ENCODE measurements around the gene GGTA1.
"Not testable (repeated sequence)": the region's sequence is repeated elsewhere in the genome, so short reads cannot be mapped to it uniquely, and the experiment has no call there.

GGTA1 gene

DNA sequence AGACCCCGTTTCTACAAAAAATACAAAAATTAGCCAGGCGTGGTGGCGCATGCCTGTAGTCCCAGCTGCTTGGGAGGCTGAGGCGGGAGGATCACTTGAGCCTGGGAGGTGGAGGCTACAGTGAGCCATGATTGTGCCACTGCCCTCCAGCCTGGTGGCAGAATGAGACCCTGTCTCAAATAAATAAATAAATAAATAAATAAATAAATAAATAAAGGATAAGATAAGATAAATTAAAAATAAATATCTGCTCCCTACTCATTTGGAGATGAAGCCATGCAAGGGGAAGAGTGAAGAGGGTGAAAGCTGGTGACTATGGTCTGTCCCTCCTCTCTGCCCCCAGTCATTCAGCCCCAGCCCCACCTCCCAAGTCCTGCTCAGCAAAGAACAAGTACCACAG, 41.2 kb downstream of the GGTA1 start:
- not testable (repeated sequence) for DNase-seq (ENCODE audit: low read depth)

DNA sequence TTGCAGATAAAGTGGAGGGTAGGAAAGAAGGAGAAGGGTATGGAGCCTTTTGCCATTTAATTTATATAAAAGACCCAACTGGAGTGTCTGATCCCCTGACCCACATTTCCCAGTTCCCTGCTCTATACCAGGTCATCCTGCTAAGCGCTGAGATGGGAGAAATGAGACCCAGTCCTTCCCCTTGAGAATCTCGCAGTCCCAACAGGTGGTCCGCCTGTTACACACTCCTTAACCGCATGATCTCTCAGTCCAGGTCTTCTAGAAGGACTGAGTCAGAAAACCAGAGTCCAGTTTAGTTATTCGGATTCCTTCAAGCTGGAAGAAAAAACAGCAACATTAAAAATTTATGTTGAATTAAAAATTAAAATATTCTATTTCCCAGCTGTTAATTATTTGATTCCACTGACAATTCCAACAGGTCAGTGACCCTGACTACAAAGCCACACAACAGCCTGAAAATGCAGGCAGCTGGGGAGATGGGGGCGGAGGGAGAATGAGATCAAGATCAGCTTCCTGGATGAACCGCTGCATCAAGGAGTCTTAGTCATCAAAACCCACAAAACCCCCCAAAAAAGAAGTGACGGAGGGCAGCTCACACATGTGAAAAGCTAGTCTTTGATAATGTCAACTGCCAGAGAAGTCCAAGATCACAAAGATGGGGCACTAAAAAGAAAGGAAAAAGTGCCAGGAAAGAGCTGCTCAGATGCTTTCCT, 44.0 kb downstream of the GGTA1 start:
- DNase-seq (ENCODE audit: low read depth), result no peak

DNA sequence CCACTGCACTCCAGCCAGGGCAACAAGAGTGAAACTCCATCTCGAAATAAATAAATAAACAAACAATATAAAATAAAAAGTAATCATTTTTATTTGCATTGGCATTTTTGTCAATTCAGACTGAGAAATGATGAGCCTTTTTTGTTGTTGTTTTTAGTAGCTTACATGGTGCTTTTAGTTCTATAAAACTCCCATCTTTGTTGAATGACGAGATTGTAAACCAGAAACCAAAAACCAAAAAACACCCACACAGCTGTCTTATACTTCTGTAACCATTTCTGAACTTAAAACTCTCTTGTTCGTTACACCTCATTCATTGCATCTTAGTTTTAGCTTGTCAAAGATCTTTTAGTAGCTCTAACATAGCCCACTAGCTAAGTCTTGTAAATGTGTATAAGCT, 44.7 kb downstream of the GGTA1 start:
- DNase-seq (ENCODE audit: low read depth), result no peak

DNA sequence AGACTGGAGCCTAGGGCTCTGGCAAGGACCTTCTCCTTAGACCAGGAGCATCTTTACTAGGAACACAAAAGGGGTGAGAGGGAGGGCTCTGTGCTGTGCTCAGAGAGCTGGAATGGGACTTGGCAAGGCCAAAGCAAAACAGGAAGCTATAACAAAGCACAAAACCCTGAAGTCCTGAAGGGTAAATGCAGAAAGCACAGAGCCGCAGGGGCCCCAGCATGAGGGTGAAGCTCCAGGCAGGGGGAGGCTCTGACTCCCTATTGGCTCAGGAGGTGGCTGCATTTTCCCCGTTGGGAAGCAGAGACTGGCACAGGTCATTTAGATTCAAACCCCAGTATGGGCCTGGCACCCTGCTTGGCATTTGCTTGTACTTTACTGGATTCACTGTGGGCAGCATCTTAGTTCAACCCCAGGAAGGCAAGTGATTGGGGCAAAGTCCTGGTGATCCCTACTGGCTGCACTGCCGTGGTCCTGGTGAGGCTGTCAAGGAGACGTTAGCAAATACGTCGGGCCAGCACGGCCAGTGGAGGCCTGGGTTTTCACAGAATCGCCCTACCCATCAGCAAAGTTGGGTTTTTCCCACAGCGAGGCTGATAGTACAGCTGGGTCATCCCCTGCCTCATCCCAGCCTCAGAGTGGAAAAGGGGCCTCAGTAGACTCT, 46.3 kb downstream of the GGTA1 start:
- no peak for DNase-seq (ENCODE audit: low read depth)

DNA sequence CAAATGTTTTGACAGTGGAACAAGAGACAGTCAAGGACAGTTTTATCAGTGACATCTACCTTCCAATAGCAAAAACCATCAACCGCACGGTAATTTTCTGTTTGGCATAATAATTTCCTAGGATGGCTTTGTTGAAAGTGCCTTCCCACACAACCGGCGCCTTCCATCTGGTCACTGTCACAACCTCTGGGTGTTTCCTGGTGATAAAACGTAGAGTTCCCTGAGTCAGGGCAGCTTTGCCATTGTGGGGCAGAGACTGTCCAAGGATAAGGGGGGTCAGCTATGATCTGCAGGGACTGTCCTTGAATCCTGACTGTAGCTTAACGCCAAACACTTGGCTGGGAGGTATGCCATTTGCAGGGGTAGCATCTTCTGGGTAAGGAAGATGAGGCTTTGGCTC, 47.6 kb downstream of the GGTA1 start:
- DNase-seq (ENCODE audit: low read depth), result no peak

DNA sequence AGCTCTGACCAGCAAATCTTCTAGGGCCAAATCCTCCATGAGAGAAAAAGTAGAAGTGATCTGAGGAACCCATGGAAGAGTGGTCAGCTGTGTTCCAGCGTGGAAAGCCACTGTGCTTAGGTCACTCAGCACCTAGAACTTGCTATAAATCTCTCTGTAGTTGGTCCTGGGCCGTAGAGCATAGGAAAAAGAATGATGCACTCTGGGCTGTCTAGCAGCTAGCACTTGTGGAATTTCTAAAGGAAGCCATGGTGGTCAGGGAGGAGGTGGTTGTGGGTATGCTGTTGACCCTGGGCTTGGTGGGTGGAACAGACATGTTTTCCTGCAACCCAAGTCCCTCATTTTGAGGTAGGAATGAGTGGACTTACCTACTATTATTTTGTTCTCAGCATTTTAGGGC, 48.1 kb downstream of the GGTA1 start:
- no peak for DNase-seq (ENCODE audit: low read depth)

DNA sequence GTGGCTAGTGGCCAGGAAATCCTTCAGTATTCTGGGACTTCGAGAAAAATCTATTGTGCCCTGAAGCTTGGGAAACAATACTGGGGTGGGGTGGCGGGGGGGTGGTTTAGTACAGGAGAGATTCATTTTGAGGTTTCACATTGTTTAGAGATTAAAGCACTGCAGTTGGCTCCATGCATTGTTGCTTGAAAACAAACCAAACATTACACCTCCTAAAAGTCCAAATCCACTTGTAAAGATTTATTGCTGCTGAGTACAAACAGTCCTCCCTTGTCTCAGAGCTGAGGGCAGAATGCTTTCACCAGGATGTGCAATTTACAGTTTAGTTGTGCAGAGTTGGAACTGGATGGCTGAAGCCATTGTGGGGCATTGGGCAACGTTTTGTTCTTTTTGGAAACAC, 49.4 kb downstream of the GGTA1 start:
- no peak for DNase-seq (ENCODE audit: low read depth)

DNA sequence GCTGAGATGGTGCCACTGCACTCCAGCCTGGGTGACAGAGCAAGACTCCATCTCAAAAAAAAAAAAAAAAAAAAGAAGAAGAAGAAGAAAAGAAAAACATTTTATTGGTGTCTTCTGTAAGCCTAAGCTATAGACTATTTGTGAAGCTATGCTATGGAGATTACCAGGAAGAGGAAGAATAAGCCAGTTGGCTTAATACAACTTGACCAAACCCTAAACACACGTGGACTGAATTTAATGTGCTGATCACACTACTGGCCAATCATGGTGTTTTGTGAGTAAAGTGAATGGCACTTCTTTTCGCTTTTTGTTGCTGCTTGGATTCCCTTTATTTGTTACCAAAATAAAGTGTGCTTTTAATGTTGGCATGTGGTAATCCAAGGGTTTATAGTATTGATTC, 49.9 kb downstream of the GGTA1 start:
- DNase-seq (ENCODE audit: low read depth), result no peak

DNA sequence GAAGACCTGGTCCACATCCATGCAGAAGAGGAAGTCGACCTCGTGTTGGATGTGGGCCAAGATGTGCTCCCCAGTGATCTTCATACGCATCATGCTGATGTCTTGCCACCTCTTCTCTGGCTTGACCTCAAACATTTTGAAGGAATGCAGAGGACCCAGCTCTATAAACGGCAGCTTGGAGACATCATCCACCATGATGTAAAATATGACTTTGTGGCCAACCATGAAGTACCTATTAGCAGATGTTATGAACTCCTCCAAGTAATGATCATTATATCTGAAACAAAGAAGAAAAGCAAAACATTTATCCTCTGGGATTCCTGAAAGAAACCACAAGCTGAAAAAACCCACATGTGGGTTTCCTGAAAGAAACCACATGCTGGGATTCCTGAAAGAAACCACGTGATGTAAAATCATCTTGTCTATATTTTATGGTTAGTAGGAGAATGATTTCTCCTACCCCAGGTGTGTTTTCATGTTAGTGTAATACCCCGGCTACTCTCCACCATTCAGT, 52.3 kb downstream of the GGTA1 start:
- peak; percentile 14 for DNase-seq (ENCODE audit: low read depth)

DNA sequence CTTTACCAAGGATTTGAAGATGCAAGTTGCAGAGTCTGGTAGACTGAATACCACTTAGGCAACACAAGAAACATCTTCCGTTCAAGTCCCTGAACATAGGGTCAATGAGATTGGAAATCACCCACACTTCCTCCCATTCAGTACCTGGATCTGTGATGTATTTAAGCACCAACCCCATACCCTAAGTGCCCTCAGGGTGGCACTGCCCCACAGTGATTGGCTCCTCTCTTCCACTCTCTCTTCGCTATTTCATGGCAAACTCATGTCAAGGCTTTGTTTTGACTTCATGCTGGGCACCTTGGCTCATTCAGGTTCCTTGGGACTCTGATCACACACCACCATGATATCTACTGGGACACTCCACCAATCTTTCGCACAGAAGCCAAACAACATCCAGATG, 53.7 kb downstream of the GGTA1 start:
- DNase-seq (ENCODE audit: low read depth), result no peak

DNA sequence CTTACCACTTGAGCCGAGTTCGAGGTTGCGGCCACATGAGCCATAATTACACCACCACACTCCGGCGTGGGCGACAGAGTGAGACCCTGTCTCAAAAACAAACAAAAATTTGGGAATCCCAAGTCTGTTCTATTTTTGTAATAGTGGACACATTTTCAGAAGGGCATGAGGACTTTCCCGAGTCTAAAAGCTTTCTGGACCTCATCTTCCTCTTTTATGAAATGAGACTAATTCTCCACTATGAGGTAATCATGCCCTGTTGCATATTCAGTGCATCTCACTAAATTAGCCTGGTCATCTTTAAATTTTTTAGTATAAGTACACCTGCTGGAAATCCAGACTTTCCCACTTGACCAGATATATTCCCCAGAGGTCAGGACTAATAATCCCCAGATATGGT, 55.7 kb downstream of the GGTA1 start:
- no peak for DNase-seq (ENCODE audit: low read depth)

DNA sequence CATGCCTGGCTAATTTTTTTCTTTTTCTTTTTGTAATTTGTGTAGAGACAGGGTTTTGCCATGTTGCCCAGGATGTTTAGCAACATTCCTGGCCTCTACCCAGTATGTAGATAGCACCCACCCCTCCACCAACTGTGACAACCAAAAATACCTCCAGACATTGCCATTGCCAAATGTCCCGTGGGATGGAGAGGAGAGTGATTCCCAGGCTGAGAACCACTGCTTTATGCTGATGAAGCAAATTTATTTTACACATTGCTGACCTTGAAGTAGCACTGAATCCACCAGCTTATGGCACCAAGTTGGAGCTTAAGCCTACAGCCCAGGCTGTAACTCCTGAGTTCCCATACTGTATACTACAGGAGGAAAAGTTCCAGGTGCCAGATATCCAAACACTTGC, 58.5 kb downstream of the GGTA1 start:
- no peak for DNase-seq (ENCODE audit: low read depth)

DNA sequence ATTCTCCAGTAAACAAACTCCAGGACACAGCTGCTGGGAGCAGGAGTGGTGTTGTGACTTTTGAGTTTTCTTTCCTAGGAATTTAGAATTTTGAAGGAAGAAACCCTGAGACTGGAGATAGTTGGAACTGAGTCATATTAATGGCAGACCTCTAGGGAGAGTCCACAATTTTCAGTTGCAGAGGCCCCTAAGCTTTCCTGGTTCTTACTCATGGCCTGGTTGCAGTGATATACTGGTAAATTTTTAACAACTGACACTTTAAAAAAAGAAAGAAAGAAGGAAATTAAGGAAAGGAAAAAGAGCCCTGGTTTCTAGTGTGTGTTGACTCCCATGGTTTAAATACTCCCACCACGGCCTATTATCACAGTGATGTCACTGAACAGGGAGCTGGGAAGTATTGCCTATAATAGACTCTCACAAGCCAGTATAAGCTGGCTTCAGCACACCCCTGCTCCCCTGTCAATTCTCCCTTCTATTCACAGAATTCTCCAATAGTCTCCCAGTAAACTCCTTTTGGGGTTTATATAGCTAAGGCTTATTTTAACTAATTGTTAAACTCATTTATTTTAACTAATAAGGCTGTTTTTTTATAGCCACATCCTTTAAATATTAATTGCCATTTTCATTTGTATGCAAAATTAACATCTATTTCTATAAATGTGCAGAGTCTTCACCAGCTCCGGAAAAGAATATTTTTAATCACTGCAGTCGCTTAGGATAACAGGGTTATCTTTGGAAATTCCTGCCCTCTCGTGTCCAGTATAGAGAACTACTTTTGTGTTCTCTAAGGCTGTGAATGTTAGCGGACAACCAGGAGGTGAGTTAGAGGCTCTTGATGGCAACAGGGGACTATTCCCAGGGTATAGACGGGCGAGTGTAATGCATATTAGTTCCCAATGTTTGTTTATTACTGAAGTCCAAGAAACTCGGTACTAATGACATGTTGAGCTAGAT, 59.7 kb downstream of the GGTA1 start:
- peak; percentile 14 for DNase-seq (ENCODE audit: low read depth)

DNA sequence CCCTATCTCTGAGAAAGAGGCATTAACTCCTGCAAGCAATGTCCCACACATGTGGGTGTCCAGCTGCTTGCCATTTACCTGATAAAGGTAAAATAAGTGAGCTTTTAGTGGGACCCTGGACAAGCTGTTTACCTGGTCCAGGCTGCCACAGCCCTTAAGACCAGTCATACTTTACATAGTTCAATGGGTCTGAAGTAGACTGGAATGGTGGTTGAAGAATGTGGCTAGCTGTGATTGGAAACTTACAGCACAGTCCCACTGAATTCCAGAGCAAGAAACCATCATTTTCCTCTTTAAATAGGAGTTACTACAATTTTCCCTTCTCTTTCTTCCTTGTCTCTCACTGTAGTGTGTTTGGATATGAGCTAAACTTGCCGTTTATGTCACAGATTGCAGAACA, 60.6 kb downstream of the GGTA1 start:
- no peak for DNase-seq (ENCODE audit: low read depth)

DNA sequence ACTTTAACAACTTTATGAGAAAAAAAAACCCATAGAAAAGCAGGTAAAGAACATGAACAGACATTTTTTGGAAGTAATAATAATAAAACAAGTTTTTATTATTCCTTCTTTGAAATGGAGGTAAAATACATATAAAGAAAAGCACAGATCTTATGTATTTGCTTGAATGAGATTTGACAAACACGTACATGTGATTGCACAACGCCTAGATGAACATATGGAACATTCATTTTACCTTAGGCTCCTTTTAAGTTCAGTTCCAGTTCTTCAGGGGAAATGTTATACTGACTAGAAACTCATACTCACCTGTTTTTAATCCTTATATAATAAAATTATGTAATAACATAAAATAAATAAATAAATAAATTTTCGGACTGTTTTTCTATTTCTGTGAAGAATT, 61.8 kb downstream of the GGTA1 start:
- no peak for DNase-seq (ENCODE audit: low read depth)

DNA sequence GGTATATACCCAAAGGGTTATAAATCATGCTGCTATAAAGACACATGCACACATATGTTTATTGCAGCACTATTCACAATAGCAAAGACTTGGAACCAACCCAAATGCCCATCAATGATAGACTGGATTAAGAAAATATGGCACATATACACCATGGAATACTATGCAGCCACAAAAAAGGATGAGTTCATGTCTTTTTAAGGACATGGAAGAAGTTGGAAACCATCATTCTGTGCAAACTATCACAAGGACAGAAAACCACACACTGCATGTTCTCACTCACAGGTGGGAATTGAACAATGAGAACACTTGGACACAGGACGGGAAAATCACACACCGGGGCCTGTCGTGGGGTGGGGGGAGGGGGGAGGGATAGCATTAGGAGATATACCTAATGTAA, 62.6 kb downstream of the GGTA1 start:
- DNase-seq (ENCODE audit: low read depth), result not testable (repeated sequence)

DNA sequence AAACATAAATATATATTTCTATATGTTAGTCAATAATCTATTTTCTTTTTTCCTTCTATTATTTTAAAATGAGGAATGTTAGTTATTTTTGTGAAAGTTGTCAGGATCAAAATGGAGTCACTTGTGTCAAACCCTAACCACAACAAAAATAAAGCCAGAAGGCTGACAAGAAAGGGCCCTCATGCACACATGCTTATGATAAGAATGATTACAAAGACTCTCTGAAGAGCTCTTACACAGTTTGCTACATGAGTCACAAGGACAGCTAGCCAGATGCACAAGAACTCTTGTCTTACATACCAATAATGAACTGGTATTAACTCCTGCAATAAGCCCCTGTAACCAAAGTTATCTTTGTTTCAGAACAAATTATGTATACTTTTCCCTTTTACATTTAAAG, 64.7 kb downstream of the GGTA1 start:
- peak; percentile 45 for DNase-seq (ENCODE audit: low read depth)

DNA sequence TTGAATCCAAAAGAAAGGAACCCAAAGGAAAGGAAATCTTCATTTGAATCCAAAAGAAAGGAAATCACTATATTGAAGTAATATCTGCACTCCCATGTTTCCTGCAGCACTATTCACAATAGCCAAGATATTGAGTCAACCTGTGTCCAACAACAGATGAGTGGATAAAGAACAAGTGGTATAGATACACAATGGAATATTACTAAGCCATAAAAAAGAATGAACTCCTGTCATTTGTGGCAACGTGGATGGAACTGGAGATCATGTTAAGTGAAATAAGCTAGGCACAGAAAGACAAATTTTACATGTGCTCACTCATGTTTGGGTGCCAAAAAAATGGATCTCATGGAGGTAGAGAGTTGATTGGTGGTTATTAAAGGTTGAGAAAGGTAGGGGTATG, 71.7 kb downstream of the GGTA1 start:
- DNase-seq (ENCODE audit: low read depth), result no peak

DNA sequence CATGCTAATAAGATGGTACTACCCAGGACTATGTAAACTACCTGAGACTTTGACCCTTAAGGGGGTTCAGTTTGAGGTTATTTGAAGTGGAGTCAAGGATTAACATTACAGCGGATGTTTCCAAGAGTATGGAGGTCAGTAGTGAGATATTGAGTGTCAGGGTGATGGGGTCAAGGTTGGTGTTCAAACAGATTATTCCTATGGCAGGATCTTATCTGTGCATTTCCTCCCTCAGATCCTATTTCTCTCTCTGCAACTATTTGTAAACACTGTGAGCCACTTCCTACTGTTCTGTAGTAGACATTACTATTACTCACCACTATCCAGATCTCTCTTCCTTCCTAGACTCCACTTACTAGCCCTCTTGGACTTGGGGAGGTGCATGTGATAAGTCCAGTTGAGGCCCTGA, 75.6 kb downstream of the GGTA1 start:
- DNase-seq (ENCODE audit: low read depth), result no peak

DNA sequence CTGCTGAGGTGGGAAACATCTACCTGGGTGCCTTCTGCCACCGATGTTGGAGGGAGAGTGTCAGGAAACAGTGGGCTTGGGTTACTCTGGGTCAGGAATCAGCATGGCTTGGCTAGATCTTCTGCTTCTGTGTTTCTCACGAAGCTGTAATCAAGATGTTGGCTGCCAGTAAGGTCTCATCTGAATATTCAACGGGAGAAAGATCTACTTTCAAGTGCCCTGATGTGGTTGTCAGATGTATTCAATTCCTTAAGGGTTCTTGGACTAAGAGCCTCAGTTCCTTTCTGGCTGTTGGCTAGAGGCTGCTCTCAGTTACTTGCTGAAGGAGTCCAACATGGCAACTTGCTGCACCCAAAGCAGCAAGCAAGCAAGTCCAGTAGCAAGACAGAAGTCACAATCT, 87.7 kb downstream of the GGTA1 start:
- DNase-seq (ENCODE audit: low read depth), result no peak

DNA sequence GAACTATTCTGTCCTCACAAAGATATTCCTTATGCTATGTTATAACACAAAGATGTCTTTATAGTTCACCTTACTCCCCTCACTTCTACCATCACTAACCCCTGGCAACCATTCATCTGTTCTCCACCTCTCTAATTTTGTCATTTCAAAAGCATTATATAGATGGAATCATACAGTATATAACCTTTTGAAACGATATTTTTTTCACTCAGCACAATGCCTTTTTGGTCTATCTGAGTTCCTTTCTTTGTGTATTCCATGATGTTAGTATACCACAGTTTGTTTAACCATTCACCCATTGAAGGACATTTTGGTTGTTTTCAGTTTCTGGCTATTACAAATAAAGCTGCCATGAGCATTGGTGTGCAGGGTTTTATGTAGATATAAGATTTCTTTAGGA, 93.7 kb downstream of the GGTA1 start:
- DNase-seq (ENCODE audit: low read depth), result no peak

All from fibroblast of gingiva (primary cell).